ENCODE measurements around the gene MTERF4. TPM values are rescaled to one million over a fixed set of nuclear protein-coding genes. Genes with fewer than 3 reads are reported as not detected.

MTERF4 gene
- total and polyA plus RNA-seq, 2 of the 8 experiments (the other 6 are each of a cell fraction or from before 2014, with no cell fraction given), result 25.9 to 28.5 TPM

DNA sequence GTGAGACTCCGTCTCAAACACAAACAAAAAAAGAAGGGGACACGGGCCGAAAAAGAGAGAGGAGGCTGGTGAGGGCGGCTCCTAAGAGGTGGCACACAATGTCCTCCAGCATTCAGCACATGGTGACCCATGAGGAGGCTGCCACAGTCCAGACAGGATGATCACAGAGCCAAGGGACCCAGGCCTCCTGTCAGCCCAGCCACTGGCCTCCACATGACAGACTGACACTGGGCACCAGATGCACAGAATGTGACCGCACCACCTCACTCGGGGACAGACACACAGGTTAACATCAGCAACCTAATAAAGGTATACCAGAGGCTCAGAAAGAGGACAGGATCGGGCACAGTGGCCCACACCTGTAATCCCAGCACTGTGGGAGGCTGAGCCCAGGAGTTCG lies 26.2 kb upstream of the MTERF4 start:
- no peak overlapping the region for H2BK5ac ChIP-seq (ENCODE audit: low read depth, low read length)
- no peak overlapping the region for H2AFZ ChIP-seq (ENCODE audit: low read length)
- no peak overlapping the region for H3K23ac ChIP-seq (ENCODE audit: insufficient read length)
- no peak overlapping the region for H4K91ac ChIP-seq (replicated peaks; ENCODE audit: insufficient read length, low read length)
- no peak overlapping the region for H3K4me2 ChIP-seq (ENCODE audit: insufficient read depth in 1 of 2, low read depth in 2 of 2, low read length in 2 of 2)
- no peaks in the 10 kb centered on the region for H3K4me1 ChIP-seq (replicated peaks in 1 of 4; ENCODE audit: control insufficient read depth in 3 of 4, insufficient read depth in 4 of 4, low read length in 3 of 4)
- 97% methylated on average over 7 of the region's 8 CpGs; no CpG with 5 or more reads in 1 of the 2 experiments for WGBS, 2 experiments (ENCODE audit: extremely low coverage in 1 of 2, insufficient coverage in 1 of 2, insufficient read length in 1 of 2, insufficient replicate concordance in 2 of 2, low coverage in 1 of 2, low lambda C conversion rate in 2 of 2, missing lambda C conversion rate in 1 of 2)
- no peak overlapping the region for H3K27ac ChIP-seq (ENCODE audit: low read depth, low read length)
- POLR2A ChIA-PET (ENCODE audit: partially characterized antibody), result no interaction called here
- H2BK20ac ChIP-seq (ENCODE audit: low read length), result no peak overlapping the region
- no peak overlapping the region for H2AK5ac ChIP-seq (ENCODE audit: low read depth, low read length)
- H2BK15ac ChIP-seq (ENCODE audit: low read length), result no peak overlapping the region
- CTCF ChIA-PET (ENCODE audit: partially characterized antibody), result no interaction called here
- H3K14ac ChIP-seq (ENCODE audit: insufficient read length), result no peak overlapping the region
- peaks cover 0 to 2% of the 10 kb centered on the region in 2 experiments for H4K20me1 ChIP-seq (replicated peaks in 1 of 2; ENCODE audit: control insufficient read depth in 1 of 2, insufficient read depth in 2 of 2, low read length in 2 of 2)
- no peaks in the 10 kb centered on the region; the same call in 1 of the 2 replicates for H3K79me1 ChIP-seq (ENCODE audit: low read depth, low read length)
- no peaks in the 10 kb centered on the region for H3K23me2 ChIP-seq (ENCODE audit: low read depth, low read length)
- H3K56ac ChIP-seq (replicated peaks; ENCODE audit: insufficient read length, low read depth, low read length), result no peak overlapping the region
- no peaks in the 10 kb centered on the region for H3K79me2 ChIP-seq (ENCODE audit: control insufficient read depth in 1 of 2, insufficient read depth in 2 of 2, low read length in 2 of 2)
- no peaks in the 10 kb centered on the region for H3K9me3 ChIP-seq (ENCODE audit: insufficient read depth in 2 of 2, low read depth in 1 of 2, low read length in 1 of 2)
- H3K4me3 ChIP-seq (ENCODE audit: extremely low read depth in 1 of 4, insufficient read depth in 2 of 4, low read depth in 3 of 4, low read length in 4 of 4), result no peak overlapping the region
- no peak overlapping the region for H2BK120ac ChIP-seq (replicated peaks; ENCODE audit: low read depth, low read length)
- no peak overlapping the region for H2BK12ac ChIP-seq (ENCODE audit: low read depth, low read length)
- no peak overlapping the region for H3K18ac ChIP-seq (ENCODE audit: extremely low read depth, low read length)
- no peaks in the 10 kb centered on the region for H3K27me3 ChIP-seq (replicated peaks in 1 of 4; ENCODE audit: control insufficient read depth in 3 of 4, extremely low read depth in 1 of 4, insufficient read depth in 3 of 4, low read length in 3 of 4)
- DNase-seq (ENCODE audit: low read depth in 1 of 2, low spot score in 2 of 2) (no peak), FAIRE-seq (no peak)
- no peak overlapping the region for H4K5ac ChIP-seq (ENCODE audit: insufficient read length, low read depth, low read length)
- H4K8ac ChIP-seq (ENCODE audit: extremely low read depth, insufficient read depth, low read length), result no peak overlapping the region
- no peak overlapping the region for H3K4ac ChIP-seq (replicated peaks; ENCODE audit: insufficient read length, low read depth, low read length)
- peaks cover 6 to 18% (median 15%) of the 10 kb centered on the region in 4 experiments; a peak in 6 of 8 replicates for H3K36me3 ChIP-seq (ENCODE audit: control insufficient read depth in 2 of 4, insufficient read depth in 4 of 4, low read length in 3 of 4)
- no peak overlapping the region for H3K9ac ChIP-seq (replicated peaks in 1 of 4; ENCODE audit: extremely low read depth in 1 of 4, low read depth in 3 of 4, low read length in 3 of 4)
- no peak for TF ChIP-seq PHF8 (conservative IDR thresholded peaks at IDR 0.05; ENCODE audit: low read depth, low read length)
- no peak for TF ChIP-seq CHD2 (IDR thresholded peaks at IDR 0.05; ENCODE audit: low read length)
- TF ChIP-seq YY1 (IDR thresholded peaks at IDR 0.05; ENCODE audit: low read depth, low read length), result no peak
- no peak for TF ChIP-seq TAF7 (optimal IDR thresholded peaks at IDR 0.05; ENCODE audit: borderline replicate concordance, low read depth, low read length)
- TF ChIP-seq CREB1 (IDR thresholded peaks at IDR 0.05), result no peak
- no peak for TF ChIP-seq POLR2A (IDR thresholded peaks at IDR 0.05; ENCODE audit: control extremely low read depth in 1 of 2, low read depth in 2 of 2, low read length in 2 of 2)
- no peak for TF ChIP-seq SUZ12 (IDR thresholded peaks at IDR 0.05; ENCODE audit: low read length)
- TF ChIP-seq KDM1A (IDR thresholded peaks at IDR 0.05; ENCODE audit: borderline replicate concordance, low read length), result no peak
- TF ChIP-seq SP2 (IDR thresholded peaks at IDR 0.05; ENCODE audit: low read length), result no peak
- no peak for TF ChIP-seq BACH1 (IDR thresholded peaks at IDR 0.05; ENCODE audit: low read length)
- TF ChIP-seq SIN3A (conservative IDR thresholded peaks at IDR 0.05 in 1 of 2, IDR thresholded peaks at IDR 0.05 in 1 of 2; ENCODE audit: low read depth in 1 of 2, low read length in 2 of 2), result no peak
- TF ChIP-seq CBX5 (IDR thresholded peaks at IDR 0.05; ENCODE audit: low read depth, low read length), result no peak
- TF ChIP-seq KDM5A (IDR thresholded peaks at IDR 0.05; ENCODE audit: low read length), result no peak
- TF ChIP-seq EGR1 (IDR thresholded peaks at IDR 0.05; ENCODE audit: borderline replicate concordance, low read depth, low read length), result no peak
- TF ChIP-seq KDM4A (IDR thresholded peaks at IDR 0.05; ENCODE audit: low read depth, low read length, severe bottlenecking), result no peak
- no peak for TF ChIP-seq FOSL1 (IDR thresholded peaks at IDR 0.05; ENCODE audit: insufficient read depth, low read depth, low read length)
- TF ChIP-seq ZNF274 (IDR thresholded peaks at IDR 0.05; ENCODE audit: borderline replicate concordance, extremely low read depth, low read length), result no peak

All from H1 (cell line).